Measurements from ENCODE around the gene LILRB3. TPM values are rescaled to one million over a fixed set of nuclear protein-coding genes. Genes with fewer than 3 reads are reported as not detected.
"Not testable (repeated sequence)": the region's sequence is repeated elsewhere in the genome, so short reads cannot be mapped to it uniquely, and the experiment has no call there.

LILRB3 gene
- total RNA-seq, 1 experiment from 2014 or later, result not detected

DNA sequence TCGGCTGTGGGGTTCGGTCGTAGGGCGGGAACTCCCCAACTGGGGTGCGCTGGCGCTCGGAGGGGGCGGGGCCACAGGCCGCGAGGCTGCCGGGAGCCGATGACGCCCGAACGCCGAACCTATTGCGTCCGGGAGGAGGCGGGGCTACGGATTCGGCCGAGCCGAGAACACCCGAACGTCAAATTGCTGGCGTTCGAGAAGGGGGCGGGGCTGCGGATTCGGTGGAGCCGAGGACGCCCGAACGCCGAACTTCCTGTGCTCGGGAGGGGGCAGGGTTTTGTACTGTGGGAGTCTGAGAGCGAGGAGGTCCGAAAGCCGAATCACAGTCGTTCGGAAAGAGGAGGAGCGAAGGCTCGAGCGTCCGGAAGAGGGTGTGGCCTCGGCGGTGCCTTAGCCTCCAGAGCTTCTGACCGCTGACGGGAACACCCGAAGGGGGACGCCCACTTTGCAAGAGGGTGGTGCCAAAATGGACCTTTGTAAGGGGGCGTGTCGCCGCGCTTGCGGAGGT is 32.2 kb downstream of the LILRB3 start:
- peak; percentile 100 for DNase-seq (ENCODE audit: low spot score)

GRCh38 chr19:54189735-54190502 is 32.9 kb downstream of the LILRB3 start:
- peak; percentile 100 for DNase-seq (ENCODE audit: low spot score)

GRCh38 chr19:54189145-54189734 is 33.6 kb downstream of the LILRB3 start, which contains the start of gene MBOAT7:
Gene MBOAT7 (minus strand): TSS chr19:54189580. CDS start chr19:54188508, 1,072 bp downstream.
- DNase-seq (ENCODE audit: low spot score), result no peak

- peak; percentile 79 for DNase-seq (ENCODE audit: low spot score)
Observed at GRCh38 chr19:54188215-54188871, 34.5 kb downstream of the LILRB3 start.

DNA sequence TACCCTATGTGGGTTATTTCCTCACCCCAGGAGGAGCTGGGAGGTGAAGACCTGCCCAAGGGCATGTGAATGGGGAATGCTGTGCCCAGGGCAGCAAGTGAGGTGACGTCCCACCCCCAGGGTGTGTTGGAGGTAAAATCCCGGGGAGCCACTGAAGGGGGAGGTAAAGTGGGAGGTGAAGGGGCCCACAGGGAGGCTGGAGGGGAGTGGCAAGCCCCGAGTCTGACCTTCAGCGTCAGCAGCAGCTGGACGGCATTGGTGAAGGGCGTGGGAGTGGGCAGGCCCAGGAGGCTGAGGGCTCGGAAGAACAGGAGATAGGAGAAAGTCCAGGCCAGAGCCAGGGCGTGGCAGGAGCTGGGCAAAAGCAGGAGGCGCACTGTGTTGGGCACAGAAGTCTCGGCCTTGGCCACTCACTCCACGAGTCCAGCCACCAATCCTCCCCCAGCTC is 35.8 kb downstream of the LILRB3 start:
- DNase-seq (ENCODE audit: low spot score), result no peak

GRCh38 chr19:54186351-54186750 is 36.5 kb downstream of the LILRB3 start:
- DNase-seq (ENCODE audit: low spot score), result no peak

DNA sequence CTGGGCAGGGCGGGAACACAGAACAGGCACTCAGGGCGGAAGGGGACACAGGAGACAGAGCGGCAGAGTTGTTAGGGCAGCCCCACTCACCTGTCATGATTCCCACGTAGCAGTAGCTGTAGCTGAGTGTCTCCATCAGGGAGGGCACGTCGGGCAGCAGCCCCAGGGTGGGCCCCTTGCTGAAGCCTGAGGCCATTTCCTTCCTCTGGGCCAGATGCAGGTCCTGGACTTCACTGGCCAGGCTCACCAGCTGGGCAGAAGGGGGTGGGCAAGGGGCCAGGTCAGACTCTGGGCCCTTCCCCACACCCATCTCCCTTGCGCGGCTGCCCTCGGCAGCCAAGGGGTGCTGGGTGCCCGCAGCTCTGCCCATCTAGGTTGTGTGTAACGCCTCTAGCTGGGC is 39.4 kb downstream of the LILRB3 start:
- no peak for DNase-seq (ENCODE audit: low spot score)

DNA sequence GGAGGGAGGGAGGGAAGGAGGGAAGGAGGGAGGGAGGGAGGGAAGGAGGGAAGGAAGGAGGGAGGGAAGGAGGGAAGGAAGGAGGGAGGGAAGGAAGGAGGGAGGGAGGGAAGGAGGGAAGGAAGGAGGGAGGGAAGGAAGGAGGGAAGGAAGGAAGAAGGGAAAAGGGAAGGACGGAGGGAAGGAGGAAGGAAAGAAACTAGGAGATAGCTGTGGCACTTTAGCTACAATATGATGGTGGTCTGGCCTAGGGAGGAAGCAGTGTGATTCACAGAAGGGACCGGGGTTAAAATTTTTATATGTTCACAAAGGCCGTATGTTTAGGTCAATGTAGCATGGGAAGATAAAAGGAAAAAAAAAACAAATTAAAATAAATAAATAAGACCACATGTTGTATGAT is 40.9 kb downstream of the LILRB3 start:
- DNase-seq (ENCODE audit: low spot score), result not testable (repeated sequence)

DNA sequence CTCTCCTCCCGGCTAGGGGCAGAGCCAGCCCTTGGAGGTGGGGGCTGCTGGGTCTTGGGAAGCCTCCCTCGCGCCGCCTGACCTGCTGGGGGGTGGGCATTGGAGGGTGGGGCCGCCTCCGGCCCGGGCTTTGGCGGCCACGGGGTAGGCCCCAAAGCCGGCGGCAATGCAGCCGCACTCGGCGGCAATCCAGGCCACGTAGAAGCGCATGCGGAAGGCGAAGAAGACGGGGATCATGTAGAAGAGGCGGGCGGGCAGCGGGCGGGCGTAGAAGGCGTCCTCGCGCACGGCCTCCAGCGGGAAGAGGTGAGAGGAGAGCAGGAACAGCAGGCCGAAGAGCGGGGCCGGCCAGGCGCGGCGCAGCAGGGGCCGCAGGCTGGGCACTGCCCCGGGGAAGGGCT is 42.1 kb downstream of the LILRB3 start:
- no peak for DNase-seq (ENCODE audit: low spot score)

- DNase-seq (ENCODE audit: low spot score), result peak; percentile 99
Observed at GRCh38 chr19:54179921-54180461, 42.8 kb downstream of the LILRB3 start.

GRCh38 chr19:54179262-54179852 is 43.5 kb downstream of the LILRB3 start:
- DNase-seq (ENCODE audit: low spot score), result no peak

GRCh38 chr19:54178581-54179261 is 44.1 kb downstream of the LILRB3 start:
- peak; percentile 63 for DNase-seq (ENCODE audit: low spot score)

DNA sequence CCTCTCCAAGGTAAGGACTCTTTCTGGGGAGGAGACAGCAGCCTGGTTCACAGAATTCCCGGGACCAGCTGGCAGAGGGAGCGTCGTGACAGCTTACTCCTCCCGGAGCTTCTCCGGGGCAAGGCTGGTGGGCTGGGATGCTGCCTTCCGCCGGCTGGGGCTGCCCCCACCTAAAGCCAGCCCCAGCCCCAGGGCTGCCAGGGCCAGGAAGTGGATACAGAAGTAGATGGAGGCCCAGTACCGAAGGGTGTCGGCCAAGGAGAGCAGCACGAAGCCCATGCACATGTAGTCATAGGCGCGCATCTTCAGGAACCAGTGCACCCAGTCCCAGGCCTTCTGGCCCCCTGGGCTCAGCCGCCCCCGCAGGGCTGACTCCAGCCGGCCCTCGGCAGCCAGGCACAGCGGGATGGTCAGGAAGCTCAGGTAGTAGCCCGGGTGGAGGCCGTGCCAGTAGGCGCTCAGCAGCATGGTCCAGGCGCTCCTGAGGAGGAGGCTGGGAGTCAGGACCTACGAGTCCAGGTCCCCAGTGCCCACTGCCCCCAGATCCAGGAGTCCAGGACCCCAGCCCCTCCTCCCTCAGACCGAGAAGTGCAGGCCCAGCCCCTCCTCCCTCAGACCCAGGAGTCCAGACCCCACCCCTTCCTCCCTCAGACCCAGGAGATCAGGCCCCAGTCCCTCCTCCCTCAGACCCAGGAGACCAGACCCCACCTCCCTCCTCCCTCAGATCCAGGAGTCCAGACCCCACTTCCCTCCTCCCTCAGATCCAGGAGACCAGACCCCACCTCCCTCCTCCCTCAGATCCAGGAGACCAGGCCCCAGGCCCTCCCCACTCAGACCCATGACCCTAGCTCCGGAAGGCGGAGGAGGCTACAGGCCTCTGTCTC is 48.6 kb downstream of the LILRB3 start:
- DNase-seq (ENCODE audit: low spot score), result no peak

GRCh38 chr19:54173359-54173699 is 49.5 kb downstream of the LILRB3 start:
- no peak for DNase-seq (ENCODE audit: low spot score)

DNA sequence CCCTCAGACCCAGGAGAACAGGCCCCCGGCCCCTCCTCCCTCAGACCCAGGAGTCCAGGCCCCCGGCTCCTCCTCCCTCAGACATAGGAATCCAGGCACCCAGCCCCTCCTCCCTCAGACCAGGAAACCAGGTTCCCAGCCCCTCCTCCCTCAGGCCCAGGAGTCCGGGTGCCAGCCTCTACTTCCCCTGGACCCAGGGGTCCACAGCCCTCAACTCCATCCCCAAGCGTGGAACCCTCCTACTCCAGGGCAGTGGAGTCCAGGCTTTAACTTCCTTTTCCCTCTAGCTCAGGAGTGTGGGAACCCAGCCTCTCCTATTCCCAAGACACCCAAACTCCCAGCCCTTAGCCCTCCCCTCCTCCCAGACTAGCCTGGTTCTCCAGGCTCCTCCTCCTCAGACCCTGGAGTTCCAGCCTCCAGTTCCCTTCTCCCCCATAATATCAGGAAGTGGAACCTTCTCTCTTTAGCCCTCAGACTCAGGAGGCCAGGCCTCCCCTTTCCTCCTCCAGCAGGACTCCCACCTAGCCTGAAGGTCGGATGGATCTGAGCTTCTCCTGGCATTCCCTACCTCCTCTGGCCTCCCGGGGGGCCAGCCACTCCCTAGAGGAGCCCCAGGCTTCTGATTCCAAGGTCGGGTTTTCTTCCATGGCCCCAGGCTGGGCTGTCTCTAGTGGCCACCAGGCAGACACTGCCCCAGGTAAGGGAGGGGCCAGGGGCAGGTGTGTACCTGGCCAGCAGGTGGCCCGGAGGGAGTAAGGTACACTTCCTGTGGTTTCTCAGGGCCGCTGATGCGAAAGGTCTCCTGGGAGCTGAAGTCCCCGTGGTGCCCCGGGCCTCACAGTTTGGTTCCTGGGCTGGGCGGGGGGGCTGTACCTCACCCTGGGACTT is 50.1 kb downstream of the LILRB3 start, which contains the start of gene TMC4:
TMC4 (minus strand) TSS at position 690 of the 888 bp plus-strand sequence; CDS start at position 647, 43 bp downstream.
- peak; percentile 98 for DNase-seq (ENCODE audit: low spot score)

GRCh38 chr19:54171736-54172431 is 50.9 kb downstream of the LILRB3 start:
- DNase-seq (ENCODE audit: low spot score), result not testable (repeated sequence)

GRCh38 chr19:54169149-54169740 is 53.6 kb downstream of the LILRB3 start:
- DNase-seq (ENCODE audit: low spot score), result no peak

All from HT-29 (cell line).